DOHH2 (cell line): ENCODE results near the gene CDK15.
A peak's percentile ranks its signal among the peaks of the same experiment; 100 is the strongest.

Source experiments
- H3F3A ChIP-seq: fragments of 200-600 bp; sonication (generic), shearing (Covaris generic); 2 replicates; pipeline ENCODE4 v1.6.0; 2016; ENCODE audit warnings: antibody characterized with exemption, mild to moderate bottlenecking; ENCODE audit not compliant: control insufficient read depth, insufficient read depth
- H3K27ac ChIP-seq: fragments of 200-600 bp; sonication (generic); 2 replicates; pipeline ENCODE4 v1.5.1; 2014; ENCODE audit warnings: low read depth, mild to moderate bottlenecking, low read length, moderate library complexity
- H3K27me3 ChIP-seq: fragments of 200-600 bp; sonication (generic); 2 replicates; pipeline ENCODE4 v1.6.1; 2014; ENCODE audit warnings: mild to moderate bottlenecking, low read length, mixed read lengths; ENCODE audit not compliant: control insufficient read depth
- H3K36me3 ChIP-seq: fragments of 200-600 bp; sonication (generic); 2 replicates; pipeline ENCODE4 v1.6.1; 2014; ENCODE audit warnings: mild to moderate bottlenecking, low read length, moderate library complexity, mixed read lengths; ENCODE audit not compliant: control insufficient read depth
- H3K4me1 ChIP-seq: fragments of 200-600 bp; sonication (generic); 2 replicates; pipeline ENCODE4 v1.6.1; 2014; ENCODE audit warnings: mild to moderate bottlenecking, low read length, mixed read lengths; ENCODE audit not compliant: control insufficient read depth
- H3K4me2 ChIP-seq: fragments of 200-600 bp; sonication (generic); 2 replicates; pipeline ENCODE4 v1.6.0; 2014; ENCODE audit warnings: mild to moderate bottlenecking, low read length, moderate library complexity
- H3K4me3 ChIP-seq: fragments of 200-600 bp; sonication (generic); 2 replicates; pipeline ENCODE4 v1.5.1; 2014; ENCODE audit warnings: mild to moderate bottlenecking, low read length, mixed read lengths
- H3K79me2 ChIP-seq: fragments of 200-600 bp; sonication (generic); 2 replicates; pipeline ENCODE4 v1.6.1; 2014; ENCODE audit warnings: mild to moderate bottlenecking, low read length, mixed read lengths; ENCODE audit not compliant: control insufficient read depth
- H3K9me2 ChIP-seq: fragments of 200-600 bp; sonication (generic); replicated peaks from 2 replicates; pipeline ENCODE4 v1.6.1; 2014; ENCODE audit warnings: mild to moderate bottlenecking, low read length, mixed read lengths; ENCODE audit not compliant: control insufficient read depth
- H3K9me3 ChIP-seq: fragments of 200-600 bp; sonication (generic); 2 replicates; pipeline ENCODE4 v1.6.1; 2014; ENCODE audit warnings: antibody characterized with exemption, low read length, mixed read lengths; ENCODE audit not compliant: control insufficient read depth, insufficient read depth
- H4K20me1 ChIP-seq: fragments of 200-600 bp; sonication (generic); 2 replicates; pipeline ENCODE4 v1.6.0; 2014; ENCODE audit warnings: low read depth, mild to moderate bottlenecking, antibody characterized with exemption, low read length, moderate library complexity; ENCODE audit not compliant: control insufficient read depth, insufficient read depth
- CTCF ChIP-seq: fragments of 200-600 bp; sonication (generic); IDR thresholded peaks from one replicate; pipeline ENCODE4 v1.5.1; 2014; ENCODE audit warnings: antibody characterized with exemption, mild to moderate bottlenecking, low read depth, low read length; ENCODE audit not compliant: poor library complexity, severe bottlenecking
- EZH2phosphoT487 ChIP-seq: fragments of 200-600 bp; sonication (generic); IDR thresholded peaks from 2 replicates; pipeline ENCODE4 v1.6.1; 2017; ENCODE audit warnings: borderline replicate concordance, mild to moderate bottlenecking, antibody characterized with exemption, low read length, moderate library complexity, mixed read lengths

The CDK15 gene

GRCh38 chr2:201779901-201780673 is 26.2 kb upstream of the CDK15 start:
- H3K27ac ChIP-seq = no peak overlapping the region
- H4K20me1 ChIP-seq = no peaks in the 10 kb centered on the region
- H3K79me2 ChIP-seq = no peaks in the 10 kb centered on the region
- H3K27me3 ChIP-seq = peaks cover 9% of the 10 kb centered on the region
- H3K9me2 ChIP-seq = no peaks in the 10 kb centered on the region
- H3F3A ChIP-seq = no peaks in the 10 kb centered on the region
- H3K9me3 ChIP-seq = no peaks in the 10 kb centered on the region
- TF ChIP-seq CTCF (no peak), EZH2phosphoT487 (no peak)
- H3K4me3 ChIP-seq = peak overlapping the region; percentile 98
- H3K36me3 ChIP-seq = no peaks in the 10 kb centered on the region
- peak overlapping the region; percentile 92 for H3K4me2 ChIP-seq
- H3K4me1 ChIP-seq = peaks cover 15% of the 10 kb centered on the region

- Histone ChIP-seq H3K4me2 (peak within 1 kb of the TSS; percentile 92), H3K79me2 (no peaks in the 10 kb centered on the region), H3K27ac (peak within 1 kb of the TSS; percentile 28), H3K9me3 (no peaks in the 10 kb centered on the region), H3K4me1 (peaks cover 15% of the 10 kb centered on the region), H3K36me3 (no peaks in the 10 kb centered on the region), H3K9me2 (no peaks in the 10 kb centered on the region), H3F3A (no peaks in the 10 kb centered on the region), H3K27me3 (peaks cover 9% of the 10 kb centered on the region), H4K20me1 (no peaks in the 10 kb centered on the region), H3K4me3 (peak within 1 kb of the TSS; percentile 98)
- TF ChIP-seq CTCF (no peak), EZH2phosphoT487 (no peak)
These were observed 25.5 kb upstream of the CDK15 start, which contains the start of gene ALS2 for GRCh38 chr2:201780674-201781493. TSS of gene ALS2 (minus strand) at chr2:201780933. CDS start at chr2:201768885, 12,048 bp downstream.

GRCh38 chr2:201781557-201782051 is 24.7 kb upstream of the CDK15 start:
- no peak for TF ChIP-seq CTCF
- no peak for TF ChIP-seq EZH2phosphoT487
- Histone ChIP-seq H3K9me2 (no peaks in the 10 kb centered on the region), H3F3A (no peaks in the 10 kb centered on the region), H3K4me3 (peak overlapping the region; percentile 98), H3K4me1 (peaks cover 15% of the 10 kb centered on the region), H3K27ac (no peak overlapping the region), H3K27me3 (peaks cover 9% of the 10 kb centered on the region), H3K79me2 (no peaks in the 10 kb centered on the region), H3K36me3 (no peaks in the 10 kb centered on the region), H3K9me3 (no peaks in the 10 kb centered on the region), H4K20me1 (no peaks in the 10 kb centered on the region), H3K4me2 (peak overlapping the region; percentile 92)
